Hepatocyte (in vitro differentiated cells): ENCODE data around the gene PCDHA1.
"Not testable (repeated sequence)": the region's sequence is repeated elsewhere in the genome, so short reads cannot be mapped to it uniquely, and the experiment has no call there.

Experiments used
- EZH2 ChIP-seq: fragments of 200-600 bp; sonication (generic); IDR thresholded peaks from 2 replicates; pipeline ENCODE4 v1.6.1; 2016; ENCODE audit warnings: antibody characterized with exemption, mild to moderate bottlenecking, borderline replicate concordance
- EZH2phosphoT487 ChIP-seq: fragments of 200-600 bp; sonication (generic); IDR thresholded peaks from one replicate; pipeline ENCODE4 v1.6.1; 2018; ENCODE audit warnings: antibody characterized with exemption, mild to moderate bottlenecking, low read depth, moderate library complexity; ENCODE audit not compliant: unreplicated experiment, severe bottlenecking
- TF ChIP-seq, protein P1 (sequence below): fragments of 200-600 bp; sonication (generic); IDR thresholded peaks from 2 replicates; pipeline ENCODE4 v1.5.1; 2016; ENCODE audit warnings: antibody characterized with exemption, mild to moderate bottlenecking; ENCODE audit not compliant: poor library complexity

DNA sequence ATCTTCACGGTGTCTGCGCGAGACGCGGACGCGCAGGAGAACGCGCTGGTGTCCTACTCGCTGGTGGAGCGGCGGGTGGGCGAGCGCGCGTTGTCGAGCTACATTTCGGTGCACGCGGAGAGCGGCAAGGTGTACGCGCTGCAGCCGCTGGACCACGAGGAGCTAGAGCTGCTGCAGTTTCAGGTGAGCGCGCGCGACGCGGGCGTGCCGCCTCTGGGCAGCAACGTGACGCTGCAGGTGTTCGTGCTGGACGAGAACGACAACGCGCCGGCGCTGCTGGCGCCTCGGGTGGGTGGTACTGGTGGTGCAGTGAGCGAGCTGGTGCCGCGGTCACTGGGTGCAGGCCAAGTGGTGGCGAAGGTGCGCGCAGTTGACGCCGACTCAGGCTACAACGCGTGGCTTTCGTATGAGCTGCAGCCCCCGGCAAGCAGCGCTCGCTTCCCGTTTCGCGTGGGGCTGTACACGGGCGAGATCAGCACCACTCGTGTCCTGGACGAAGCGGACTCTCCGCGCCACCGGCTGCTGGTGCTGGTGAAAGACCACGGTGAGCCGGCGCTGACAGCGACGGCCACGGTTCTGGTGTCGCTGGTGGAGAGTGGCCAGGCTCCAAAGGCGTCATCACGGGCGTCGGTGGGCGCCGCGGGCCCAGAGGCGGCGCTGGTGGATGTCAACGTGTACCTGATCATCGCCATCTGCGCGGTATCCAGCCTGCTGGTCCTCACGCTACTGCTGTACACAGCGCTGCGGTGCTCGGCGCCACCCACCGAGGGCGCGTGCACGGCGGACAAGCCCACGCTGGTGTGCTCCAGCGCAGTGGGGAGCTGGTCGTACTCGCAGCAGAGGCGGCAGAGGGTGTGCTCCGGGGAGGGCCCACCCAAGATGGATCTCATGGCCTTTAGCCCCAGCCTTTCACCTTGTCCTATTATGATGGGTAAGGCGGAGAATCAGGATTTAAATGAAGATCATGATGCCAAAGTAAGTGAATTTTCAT, 43.9 kb downstream of the PCDHA1 start:
- TF ChIP-seq, protein P1, sequence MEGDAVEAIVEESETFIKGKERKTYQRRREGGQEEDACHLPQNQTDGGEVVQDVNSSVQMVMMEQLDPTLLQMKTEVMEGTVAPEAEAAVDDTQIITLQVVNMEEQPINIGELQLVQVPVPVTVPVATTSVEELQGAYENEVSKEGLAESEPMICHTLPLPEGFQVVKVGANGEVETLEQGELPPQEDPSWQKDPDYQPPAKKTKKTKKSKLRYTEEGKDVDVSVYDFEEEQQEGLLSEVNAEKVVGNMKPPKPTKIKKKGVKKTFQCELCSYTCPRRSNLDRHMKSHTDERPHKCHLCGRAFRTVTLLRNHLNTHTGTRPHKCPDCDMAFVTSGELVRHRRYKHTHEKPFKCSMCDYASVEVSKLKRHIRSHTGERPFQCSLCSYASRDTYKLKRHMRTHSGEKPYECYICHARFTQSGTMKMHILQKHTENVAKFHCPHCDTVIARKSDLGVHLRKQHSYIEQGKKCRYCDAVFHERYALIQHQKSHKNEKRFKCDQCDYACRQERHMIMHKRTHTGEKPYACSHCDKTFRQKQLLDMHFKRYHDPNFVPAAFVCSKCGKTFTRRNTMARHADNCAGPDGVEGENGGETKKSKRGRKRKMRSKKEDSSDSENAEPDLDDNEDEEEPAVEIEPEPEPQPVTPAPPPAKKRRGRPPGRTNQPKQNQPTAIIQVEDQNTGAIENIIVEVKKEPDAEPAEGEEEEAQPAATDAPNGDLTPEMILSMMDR = not testable (repeated sequence)
- not testable (repeated sequence) for TF ChIP-seq EZH2, EZH2phosphoT487
